Measurements from ENCODE around the gene RNASEH2B. TPM values are rescaled to one million over a fixed set of nuclear protein-coding genes. Genes with fewer than 3 reads are reported as not detected.

The RNASEH2B gene
- total and polyA plus RNA-seq, 2 of the 8 experiments (the other 6 are each of a cell fraction or from before 2014, with no cell fraction given): 19.3 to 43.9 TPM

- Histone ChIP-seq H3K56ac (replicated peaks; ENCODE audit: insufficient read length, low read depth, low read length) (no peak overlapping the region), H3K36me3 (ENCODE audit: control insufficient read depth in 2 of 4, insufficient read depth in 4 of 4, low read length in 3 of 4) (no peaks in the 10 kb centered on the region), H2BK5ac (ENCODE audit: low read depth, low read length) (no peak overlapping the region), H3K4me2 (ENCODE audit: insufficient read depth in 1 of 2, low read depth in 2 of 2, low read length in 2 of 2) (no peak overlapping the region), H4K8ac (ENCODE audit: extremely low read depth, insufficient read depth, low read length) (no peak overlapping the region), H3K14ac (ENCODE audit: insufficient read length) (no peak overlapping the region), H3K79me1 (ENCODE audit: low read depth, low read length) (no peaks in the 10 kb centered on the region), H2BK120ac (replicated peaks; ENCODE audit: low read depth, low read length) (no peak overlapping the region), H3K79me2 (ENCODE audit: control insufficient read depth in 1 of 2, insufficient read depth in 2 of 2, low read length in 2 of 2) (no peaks in the 10 kb centered on the region), H3K23ac (ENCODE audit: insufficient read length) (no peak overlapping the region), H2BK20ac (ENCODE audit: low read length) (no peak overlapping the region), H3K9ac (replicated peaks in 1 of 4; ENCODE audit: extremely low read depth in 1 of 4, low read depth in 3 of 4, low read length in 3 of 4) (no peak overlapping the region), H3K23me2 (ENCODE audit: low read depth, low read length) (no peaks in the 10 kb centered on the region; the same call in 1 of the 2 replicates), H2AK5ac (ENCODE audit: low read depth, low read length) (no peak overlapping the region), H4K5ac (ENCODE audit: insufficient read length, low read depth, low read length) (no peak overlapping the region), H3K9me3 (ENCODE audit: insufficient read depth in 2 of 2, low read depth in 1 of 2, low read length in 1 of 2) (no peaks in the 10 kb centered on the region; a peak in 1 of 4 replicates), H3K27me3 (replicated peaks in 1 of 4; ENCODE audit: control insufficient read depth in 3 of 4, extremely low read depth in 1 of 4, insufficient read depth in 3 of 4, low read length in 3 of 4) (no peaks in the 10 kb centered on the region), H3K4me3 (ENCODE audit: extremely low read depth in 1 of 4, insufficient read depth in 2 of 4, low read depth in 3 of 4, low read length in 4 of 4) (no peak overlapping the region), H2BK15ac (ENCODE audit: low read length) (no peak overlapping the region), H4K20me1 (replicated peaks in 1 of 2; ENCODE audit: control insufficient read depth in 1 of 2, insufficient read depth in 2 of 2, low read length in 2 of 2) (no peaks in the 10 kb centered on the region), H3K4ac (replicated peaks; ENCODE audit: insufficient read length, low read depth, low read length) (no peak overlapping the region), H3K18ac (ENCODE audit: extremely low read depth, low read length) (no peak overlapping the region), H3K4me1 (replicated peaks in 1 of 4; ENCODE audit: control insufficient read depth in 3 of 4, insufficient read depth in 4 of 4, low read length in 3 of 4) (no peaks in the 10 kb centered on the region), H2BK12ac (ENCODE audit: low read depth, low read length) (no peak overlapping the region), H4K91ac (replicated peaks; ENCODE audit: insufficient read length, low read length) (no peak overlapping the region), H2AFZ (ENCODE audit: low read length) (no peak overlapping the region), H3K27ac (ENCODE audit: low read depth, low read length) (no peak overlapping the region)
- POLR2A ChIA-PET (ENCODE audit: partially characterized antibody): no interaction called here
- WGBS, 2 experiments (ENCODE audit: extremely low coverage in 1 of 2, insufficient coverage in 1 of 2, insufficient read length in 1 of 2, insufficient replicate concordance in 2 of 2, low coverage in 1 of 2, low lambda C conversion rate in 2 of 2, missing lambda C conversion rate in 1 of 2): 86% methylated on average over 1 of the region's 1 CpG; no CpG with 5 or more reads in 1 of the 2 experiments
- DNase-seq (ENCODE audit: low read depth in 1 of 2, low spot score in 2 of 2): no peak
- no peak for FAIRE-seq
- CTCF ChIA-PET (ENCODE audit: partially characterized antibody): interaction anchor here (0.7 to 1.8 kb wide), 6 partner anchors 13 to 407 kb away, joined by 3 to 6 read pairs (median 4); no protein-coding TSS in a partner anchor
- TF ChIP-seq POU5F1 (IDR thresholded peaks at IDR 0.05; ENCODE audit: low read depth, low read length) (no peak), FOSL1 (IDR thresholded peaks at IDR 0.05; ENCODE audit: insufficient read depth, low read depth, low read length) (no peak), BRCA1 (IDR thresholded peaks at IDR 0.05; ENCODE audit: low read depth, low read length) (no peak), RFX5 (IDR thresholded peaks at IDR 0.05; ENCODE audit: borderline replicate concordance, low read depth, low read length) (no peak), USF2 (IDR thresholded peaks at IDR 0.05; ENCODE audit: low read length) (no peak), SP1 (IDR thresholded peaks at IDR 0.05; ENCODE audit: low read depth, low read length) (no peak), ATF2 (IDR thresholded peaks at IDR 0.05; ENCODE audit: low read length) (no peak), CTBP2 (IDR thresholded peaks at IDR 0.05; ENCODE audit: borderline replicate concordance, insufficient read depth, insufficient read length, low read length) (no peak), SP2 (IDR thresholded peaks at IDR 0.05; ENCODE audit: low read length) (no peak), KDM4A (IDR thresholded peaks at IDR 0.05; ENCODE audit: low read depth, low read length, severe bottlenecking) (no peak), EZH2 (IDR thresholded peaks at IDR 0.05; ENCODE audit: low read depth, low read length, severe bottlenecking) (no peak), POLR2A (IDR thresholded peaks at IDR 0.05; ENCODE audit: control extremely low read depth in 1 of 2, low read depth in 2 of 2, low read length in 2 of 2) (no peak)
Observed at GRCh38 chr13:50864492-50864891, 45.1 kb upstream of the RNASEH2B start.

Measured in H1 (cell line).